ENCODE results near the gene GPR25.

- no peak for TF ChIP-seq CTCF (conservative IDR thresholded peaks at IDR 0.05 in 1 of 2, IDR thresholded peaks at IDR 0.05 in 1 of 2; ENCODE audit: extremely low read depth in 1 of 2, insufficient read depth in 1 of 2, low read depth in 1 of 2, low read length in 2 of 2)
- no peak for TF ChIP-seq EZH2 (IDR thresholded peaks at IDR 0.05; ENCODE audit: borderline replicate concordance, low read length)
These were observed 7.4 kb downstream of the GPR25 start for GRCh38 chr1:200880212-200880611.

All from mammary epithelial cell (primary cell).